Stimulated activated CD4-positive, alpha-beta T cell treated with anti-CD3 and anti-CD28 coated beads, TNF-alpha, amount 100 ng/mL, for 4 hours (primary cell): ENCODE data around the gene RSPO3.
"Not testable (repeated sequence)": the region's sequence is repeated elsewhere in the genome, so short reads cannot be mapped to it uniquely, and the experiment has no call there.

Source experiments
- DNase-seq, 3 experiments: peaks; one replicate each; pipeline ENCODE4 v3.0.0-alpha.2; 2020; ENCODE audit warnings: low read depth in 3 of 3

Gene RSPO3

GRCh38 chr6:127205036-127205435, 86.6 kb downstream of the RSPO3 start:
- no peak for DNase-seq

- DNase-seq, result no peak
Measured at GRCh38 chr6:127206531-127207095, 88.1 kb downstream of the RSPO3 start.

DNA sequence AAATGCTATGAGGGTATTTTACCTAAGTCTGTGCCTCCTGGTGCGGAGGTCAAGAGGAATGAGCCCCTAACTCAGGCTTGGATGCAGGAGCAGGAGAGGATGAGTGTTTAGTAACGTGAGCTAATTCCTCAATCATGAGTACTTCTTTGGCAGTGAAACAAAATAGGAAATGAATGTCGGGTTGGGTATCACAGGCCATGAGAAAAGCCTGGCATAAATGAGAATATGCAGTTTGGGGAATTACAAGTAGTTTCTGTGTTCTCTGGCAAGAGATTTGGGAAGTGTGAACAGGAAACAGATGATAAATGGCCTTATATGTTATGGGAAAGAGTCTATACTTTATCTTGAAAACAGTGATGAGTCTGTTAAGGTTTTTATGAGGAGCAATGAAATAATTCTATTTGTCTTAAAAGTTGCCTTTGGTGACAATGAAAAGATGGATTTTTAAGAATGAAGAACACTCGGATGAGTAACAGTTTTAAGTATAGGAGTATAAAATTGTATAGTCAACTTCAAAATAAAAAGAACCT, 89.2 kb downstream of the RSPO3 start:
- DNase-seq, result no peak

DNA sequence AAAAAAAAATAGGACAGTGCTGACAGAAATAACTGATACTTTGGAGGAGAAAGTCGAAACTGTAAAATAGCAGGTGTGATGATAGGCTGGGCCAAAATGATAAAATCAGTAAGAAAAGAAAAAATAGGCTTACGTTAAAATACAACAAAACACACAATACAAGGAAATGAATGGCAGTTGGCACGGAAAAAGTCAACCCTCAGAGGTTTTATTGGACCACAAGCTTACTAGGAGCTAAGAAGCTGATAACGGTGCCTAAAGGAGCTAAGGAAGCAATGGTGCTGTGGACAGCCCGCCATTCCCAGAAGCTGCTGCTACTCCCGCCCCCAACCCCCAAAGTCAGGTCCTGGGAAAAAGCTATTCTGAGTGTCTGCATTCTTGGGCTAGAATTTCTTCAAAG, 92.3 kb downstream of the RSPO3 start:
- no peak for DNase-seq

- no peak for DNase-seq
Measured at GRCh38 chr6:127212376-127212775, 93.9 kb downstream of the RSPO3 start.

DNA sequence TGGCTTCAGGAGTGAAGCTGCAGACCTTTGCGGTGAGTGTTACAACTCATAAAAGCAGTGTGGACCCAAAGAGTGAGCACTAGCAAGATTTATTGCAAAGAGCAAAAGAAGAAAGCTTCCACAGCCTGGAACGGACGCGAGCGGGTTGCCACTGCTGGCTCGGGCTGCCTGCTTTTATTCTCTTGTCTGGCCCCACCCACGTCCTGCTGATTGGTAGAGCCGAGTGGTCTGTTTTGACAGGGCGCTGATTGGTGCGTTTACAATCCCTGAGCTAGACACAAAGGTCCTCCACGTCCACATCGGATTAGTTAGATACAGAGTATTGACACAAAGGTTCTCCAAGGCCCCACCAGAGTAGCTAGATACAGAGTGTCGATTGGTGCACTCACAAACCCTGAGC, 95.6 kb downstream of the RSPO3 start:
- not testable (repeated sequence) for DNase-seq

DNA sequence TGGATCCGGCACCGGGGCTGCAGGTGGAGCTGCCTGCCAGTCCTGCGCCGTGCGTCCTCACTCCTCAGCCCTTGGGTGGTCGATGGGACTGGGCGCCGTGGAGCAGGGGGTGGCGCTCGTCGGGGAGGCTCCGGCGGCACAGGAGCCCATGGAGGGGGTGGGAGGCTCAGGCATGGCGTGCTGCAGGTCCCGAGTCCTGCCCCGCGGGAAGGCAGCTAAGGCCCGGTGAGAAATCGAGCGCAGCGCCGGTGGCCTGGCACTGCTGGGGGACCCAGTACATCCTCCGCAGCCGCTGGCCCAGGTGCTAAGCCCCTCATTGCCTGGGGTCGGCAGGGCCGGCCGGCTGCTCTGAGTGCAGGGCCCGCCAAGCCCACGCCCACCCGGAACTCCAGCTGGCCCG, 96.1 kb downstream of the RSPO3 start:
- DNase-seq, result not testable (repeated sequence)

- no peak for DNase-seq
Measured at GRCh38 chr6:127215931-127216330, 97.5 kb downstream of the RSPO3 start.

GRCh38 chr6:127216810-127217789, 98.6 kb downstream of the RSPO3 start:
- no peak for DNase-seq

DNA sequence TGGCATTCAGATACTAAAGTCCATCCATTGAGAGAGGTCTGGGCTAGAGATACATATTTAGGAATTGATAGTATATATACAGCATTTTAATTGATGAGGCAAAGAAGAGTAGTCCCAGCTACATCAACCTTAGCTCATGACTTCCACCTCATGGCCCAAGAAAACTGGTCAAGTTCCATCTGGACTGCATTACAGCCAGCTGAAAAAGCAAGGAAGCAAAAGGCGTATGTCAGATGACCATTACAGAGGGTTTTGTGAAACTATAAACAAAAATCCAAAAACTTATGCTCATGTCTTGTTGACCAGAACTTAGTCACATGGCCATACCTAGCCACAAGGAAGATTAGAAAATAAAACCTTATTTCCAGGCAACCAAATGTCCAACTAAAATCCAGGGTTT, 101.4 kb downstream of the RSPO3 start:
- no peak for DNase-seq

- DNase-seq, result no peak
Measured at GRCh38 chr6:127221201-127221600, 102.7 kb downstream of the RSPO3 start.

- DNase-seq, result no peak
Measured at GRCh38 chr6:127222418-127222817, 103.9 kb downstream of the RSPO3 start.

GRCh38 chr6:127225497-127225896, 107.0 kb downstream of the RSPO3 start:
- no peak for DNase-seq

GRCh38 chr6:127233819-127234218, 115.3 kb downstream of the RSPO3 start:
- not testable (repeated sequence) for DNase-seq

DNA sequence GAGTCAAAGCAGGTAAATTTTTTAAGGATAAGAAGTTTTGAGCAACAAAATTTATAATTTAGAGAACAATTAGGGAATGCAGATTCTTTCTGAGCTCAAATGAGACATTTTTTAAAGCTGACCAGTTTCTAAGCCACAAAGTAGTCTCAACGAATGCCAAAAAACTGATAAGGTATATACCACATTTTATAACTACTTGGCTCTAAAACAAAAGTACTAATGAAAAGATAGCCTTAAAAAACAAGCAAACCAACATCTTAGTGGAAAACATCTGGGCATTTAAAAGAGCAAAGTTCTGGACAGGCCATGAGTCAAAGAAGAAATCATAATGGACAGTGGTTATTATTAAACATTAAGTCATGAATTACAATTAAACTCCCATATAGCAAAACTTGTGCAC, 125.0 kb downstream of the RSPO3 start:
- DNase-seq, result no peak
